Peyer's patch (tissue), 4 donors: Measurements from ENCODE around the gene KCNMA1.

Experiments
- CTCF ChIP-seq, 6 experiments: fragments of 450-650 bp in 4 of 6; fragments of 200-600 bp in 2 of 6; sonication (generic) in 1 of 6; IDR thresholded peaks; one replicate each; pipeline ENCODE4 v1.5.1; 2017 to 2019; ENCODE audit warnings: antibody characterized with exemption in 6 of 6, mild to moderate bottlenecking in 3 of 6, moderate library complexity in 1 of 6
- POLR2A ChIP-seq, 2 donors: fragments of 450-650 bp; IDR thresholded peaks; one replicate each; pipeline ENCODE4 v1.5.1; 2017; ENCODE audit warnings: antibody characterized with exemption in 2 of 2, mild to moderate bottlenecking in 2 of 2, moderate library complexity in 2 of 2

- TF ChIP-seq CTCF (IDR thresholded peaks at IDR 0.05) (no peak), POLR2A (IDR thresholded peaks at IDR 0.05) (no peak)
Observed at GRCh38 chr10:77188000-77188395, 449.6 kb downstream of the KCNMA1 start.
